GM19467 (cell line): Measurements from ENCODE around the gene FOXL1.

ENCODE experiments used
- ATAC-seq: cut with Tn5 transposase; IDR thresholded peaks from one replicate; pipeline ENCODE4 v1.9.1; 2021; ENCODE audit warnings: mild to moderate bottlenecking, moderate library complexity; ENCODE audit not compliant: unreplicated experiment

Gene FOXL1

DNA sequence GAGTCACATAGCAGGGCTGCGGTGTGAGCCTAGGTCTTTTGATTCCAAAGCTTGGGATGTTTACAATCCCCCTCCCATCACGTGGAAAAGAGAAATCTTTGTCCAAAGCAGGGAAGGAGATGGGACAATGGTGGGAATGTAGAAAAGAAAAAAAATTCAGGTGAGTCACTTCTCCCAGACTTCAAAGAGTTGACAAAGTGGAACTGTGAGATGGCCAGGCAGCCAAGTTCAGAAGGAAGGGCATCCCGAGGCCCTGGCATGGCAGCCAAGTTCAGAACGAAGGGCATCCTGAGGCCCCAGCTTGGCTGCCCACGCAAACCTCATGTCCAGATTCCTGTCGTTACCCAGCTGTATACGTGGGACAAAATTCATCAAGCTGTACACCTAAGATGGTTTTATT is 47.5 kb downstream of the FOXL1 start:
- ATAC-seq = no peak

GRCh38 chr16:86626284-86626683 is 47.9 kb downstream of the FOXL1 start:
- no peak for ATAC-seq

DNA sequence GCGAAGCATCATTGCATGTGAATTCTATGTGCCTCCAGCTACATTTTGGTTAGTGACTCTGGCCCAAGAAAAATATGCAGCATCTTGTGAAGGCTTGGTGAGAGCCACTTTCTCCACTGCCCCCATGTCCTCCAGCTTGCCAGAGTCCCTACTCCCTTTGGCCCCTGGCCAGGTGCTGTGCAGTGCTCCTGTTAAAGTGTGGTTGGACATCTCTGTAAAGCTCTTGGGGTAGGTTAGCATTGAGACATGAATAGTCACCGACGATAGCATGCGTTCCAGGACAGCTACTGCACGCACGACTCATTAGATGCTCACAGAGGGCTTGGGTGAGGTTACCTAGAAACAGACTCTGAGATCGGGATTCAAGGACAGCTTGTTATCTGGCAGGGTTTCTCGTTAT is 48.6 kb downstream of the FOXL1 start:
- no peak for ATAC-seq

GRCh38 chr16:86628614-86629013 is 50.3 kb downstream of the FOXL1 start:
- ATAC-seq = no peak

- ATAC-seq = no peak
Observed at GRCh38 chr16:86630471-86630870, 52.1 kb downstream of the FOXL1 start.

DNA sequence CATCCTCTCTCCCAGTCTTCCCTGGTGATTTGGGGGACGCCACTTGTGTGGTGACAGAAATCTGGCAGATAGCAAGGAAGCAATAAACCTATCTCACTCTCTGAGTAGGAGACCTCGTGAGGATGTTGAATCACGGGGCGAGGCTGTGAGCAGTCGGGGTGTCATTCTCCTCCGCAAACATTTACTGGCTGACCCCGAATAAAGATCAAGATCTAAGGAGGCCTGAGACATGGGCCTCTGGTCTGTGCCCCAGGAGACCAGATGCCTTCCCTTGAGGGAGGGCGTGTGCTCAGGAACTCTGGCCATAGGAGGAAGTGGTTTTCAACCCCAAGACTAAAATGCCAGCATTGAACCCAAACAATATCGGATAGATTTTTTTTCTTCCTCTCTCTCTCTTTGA is 53.1 kb downstream of the FOXL1 start:
- no peak for ATAC-seq
